Fibroblast of skin of left biceps (primary cell): ENCODE results near the gene KASH5.
"Not testable (repeated sequence)": the region's sequence is repeated elsewhere in the genome, so short reads cannot be mapped to it uniquely, and the experiment has no call there.

Source experiments
- DNase-seq, 2 experiments: peaks; one replicate each; pipeline ENCODE4 v3.0.0-alpha.2; 2013; ENCODE audit warnings: low read depth in 2 of 2

KASH5 gene

GRCh38 chr19:49436381-49437017 is 48.5 kb downstream of the KASH5 start:
- DNase-seq, result no peak

GRCh38 chr19:49437231-49437630 is 49.2 kb downstream of the KASH5 start:
- DNase-seq, result no peak

- DNase-seq, result no peak
Measured at GRCh38 chr19:49438261-49438660, 50.2 kb downstream of the KASH5 start.

- DNase-seq, result no peak
Measured at GRCh38 chr19:49439836-49440235, 51.8 kb downstream of the KASH5 start.

GRCh38 chr19:49440439-49441209 is 52.6 kb downstream of the KASH5 start:
- DNase-seq, result no peak

GRCh38 chr19:49441210-49441959 is 53.3 kb downstream of the KASH5 start, which contains the start of gene SLC17A7:
TSS of gene SLC17A7 (minus strand) at chr19:49441527. CDS start at chr19:49441379, 148 bp downstream.
- DNase-seq, result no peak

- no peak for DNase-seq
Measured at GRCh38 chr19:49441960-49442350, 53.9 kb downstream of the KASH5 start.

GRCh38 chr19:49442354-49442753 is 54.3 kb downstream of the KASH5 start:
- no peak for DNase-seq

GRCh38 chr19:49442771-49443365 is 54.8 kb downstream of the KASH5 start:
- peak; percentile 56 to 57 for DNase-seq

GRCh38 chr19:49443366-49444099 is 55.5 kb downstream of the KASH5 start:
- peak; percentile 82 to 86 for DNase-seq

GRCh38 chr19:49444100-49444700 is 56.2 kb downstream of the KASH5 start:
- not testable (repeated sequence) for DNase-seq

GRCh38 chr19:49445997-49446396 is 57.9 kb downstream of the KASH5 start:
- DNase-seq, result no peak

GRCh38 chr19:49447485-49448431 is 59.7 kb downstream of the KASH5 start:
- DNase-seq, result no peak

GRCh38 chr19:49448432-49448786 is 60.4 kb downstream of the KASH5 start:
- no peak for DNase-seq

GRCh38 chr19:49450405-49450804 is 62.4 kb downstream of the KASH5 start:
- no peak for DNase-seq

GRCh38 chr19:49451430-49452181 is 63.6 kb downstream of the KASH5 start, which contains the start of gene PIH1D1:
TSS of gene PIH1D1 (minus strand) at chr19:49451814. CDS start at chr19:49451574, 240 bp downstream.
- DNase-seq, result peak; percentile 98

- peak; percentile 93 to 94 for DNase-seq
Measured at GRCh38 chr19:49453013-49453756, 65.1 kb downstream of the KASH5 start, which contains the start of gene ALDH16A1. TSS of gene ALDH16A1 (plus strand) at chr19:49453225. CDS start at chr19:49453332, 107 bp downstream.

GRCh38 chr19:49453757-49454240 is 65.8 kb downstream of the KASH5 start:
- DNase-seq, result no peak
